ENCODE measurements around the gene MICU1. TPM values are rescaled to one million over a fixed set of nuclear protein-coding genes. Genes with fewer than 3 reads are reported as not detected.
A peak's percentile ranks its signal among the peaks of the same experiment; 100 is the strongest.

MICU1 gene
- total and polyA plus RNA-seq, 2 donors (not counting 3 experiments of a cell fraction or from before 2014, with no cell fraction given) = 27.5 to 48.0 TPM

GRCh38 chr10:72335394-72336258 lies 290.3 kb downstream of the MICU1 start:
- peak; percentile 79 for FAIRE-seq
- H3K27me3 ChIP-seq (ENCODE audit: control insufficient read depth in 2 of 2, insufficient read depth in 2 of 2, low read length in 2 of 2) = no peaks in the 10 kb centered on the region
- peak overlapping the region; percentile 97 for H3K27ac ChIP-seq (ENCODE audit: insufficient read depth, low read depth, low read length)
- peaks cover 59% of the 10 kb centered on the region for H3K4me1 ChIP-seq (ENCODE audit: control insufficient read depth, extremely low read depth, insufficient read depth, low read length)
- H3K9ac ChIP-seq (replicated peaks; ENCODE audit: extremely low read depth, insufficient read depth, low read length) = peak overlapping the region; percentile 83
- ChIA-PET CTCF (interaction anchor here (0.8 to 12.3 kb wide), 10 partner anchors 10 to 439 kb away, joined by 3 to 214 read pairs (median 4); partner anchors contain the start of gene DDIT4), POLR2A (interaction anchor here (1.0 to 3.1 kb wide), 2 partner anchors 38 to 61 kb away, joined by 3 to 30 read pairs; partner anchors contain the start of gene DDIT4)
- H3K9me1 ChIP-seq (replicated peaks; ENCODE audit: control insufficient read depth, extremely low read depth, insufficient read depth, low read length) = no peaks in the 10 kb centered on the region
- H3K79me2 ChIP-seq (ENCODE audit: control insufficient read depth, insufficient read depth, low read length) = no peaks in the 10 kb centered on the region
- no peaks in the 10 kb centered on the region for H4K20me1 ChIP-seq (replicated peaks; ENCODE audit: control insufficient read depth, extremely low read depth, insufficient read depth, low read length)
- H2AFZ ChIP-seq (ENCODE audit: low read depth, low read length) = no peak overlapping the region
- BruUV-seq (replicated peaks) = no TSS peak
- intact Hi-C loops (cut with micrococcal nuclease) = loop anchor here (1.0 to 5.0 kb wide), 4 partner anchors 16 to 163 kb away; partner anchors contain the start of gene DDIT4
- H3K4me3 ChIP-seq (replicated peaks in 1 of 3; ENCODE audit: insufficient read depth in 1 of 3, low read depth in 1 of 3, low read length in 3 of 3) = no peak overlapping the region
- no peak for TF ChIP-seq JUN (IDR thresholded peaks at IDR 0.05; ENCODE audit: borderline replicate concordance, insufficient read depth, insufficient read length, low read depth)
- TF ChIP-seq CTCF (IDR thresholded peaks at IDR 0.05; ENCODE audit: extremely low read depth in 1 of 2, insufficient read depth in 1 of 2, low read depth in 1 of 2, low read length in 2 of 2) = peak in 1 of 2 donors; percentile 5
- no peak for TF ChIP-seq GATA2 (IDR thresholded peaks at IDR 0.05; ENCODE audit: insufficient read depth, insufficient read length, low read depth, low read length)
- H3K36me3 ChIP-seq (ENCODE audit: control insufficient read depth in 2 of 2, extremely low read depth in 1 of 2, insufficient read depth in 2 of 2, low read length in 2 of 2) = peaks cover 1 to 14% of the 10 kb centered on the region in 2 experiments
- DNase-seq (ENCODE audit: low read depth, low spot score) = peak; percentile 59
- no peaks in the 10 kb centered on the region for H3K9me3 ChIP-seq (replicated peaks; ENCODE audit: control insufficient read depth, insufficient read depth, low read length)
- dilution Hi-C loops (cut with MboI; ENCODE audit: extremely low pct_ligation_motif_present, low sequenced_read_pairs) = no loop called here
- no peak overlapping the region for H3K4me2 ChIP-seq (ENCODE audit: insufficient read depth, low read length)

All from endothelial cell of umbilical vein (primary cell).